Ovary (tissue), 9 donors: ENCODE results near the gene SBNO1. TPM values are rescaled to one million over a fixed set of nuclear protein-coding genes. Genes with fewer than 3 reads are reported as not detected.

Experiments used
- DNase-seq, 5 donors: peaks; one replicate each; pipeline ENCODE4 v3.0.0-alpha.2; 2019 to 2020
- H3K27ac ChIP-seq, 2 donors: fragments of 200-600 bp; one replicate each; pipeline versions ENCODE4 v1.5.1 to v1.8.0; 2019 to 2022
- H3K27me3 ChIP-seq: fragments of 200-600 bp; one replicate; pipeline ENCODE4 v1.8.0; 2022
- H3K36me3 ChIP-seq: fragments of 200-600 bp; sonication (generic); one replicate; pipeline ENCODE4 v1.5.1; 2019
- H3K4me1 ChIP-seq: one replicate; pipeline ENCODE4 v1.8.1; 2013; ENCODE audit warnings: mild to moderate bottlenecking, moderate library complexity; ENCODE audit not compliant: insufficient read depth
- H3K4me3 ChIP-seq: fragments of 200-600 bp; sonication (generic); one replicate; pipeline ENCODE4 v1.5.1; 2017
- H3K9me3 ChIP-seq, 2 donors: fragments of 200-600 bp in 1 of 2; sonication (generic) in 1 of 2; one replicate each; pipeline versions ENCODE4 v1.5.1 to v1.8.1; 2013 to 2019; ENCODE audit warnings: mild to moderate bottlenecking in 1 of 2, moderate library complexity in 1 of 2
- CTCF ChIP-seq, 3 donors: fragments of 450-650 bp in 2 of 3; fragments of 200-600 bp in 1 of 3; IDR thresholded peaks; one replicate each; pipeline versions ENCODE4 v1.5.1 to v1.8.0; 2016 to 2022; ENCODE audit warnings: antibody characterized with exemption in 3 of 3, mild to moderate bottlenecking in 1 of 3
- EP300 ChIP-seq: sonication (generic); formaldehyde crosslinking; IDR thresholded peaks from one replicate; pipeline ENCODE4 v1.6.1; 2017; ENCODE audit warnings: antibody characterized with exemption
- POLR2A ChIP-seq: fragments of 450-650 bp; IDR thresholded peaks from one replicate; pipeline ENCODE4 v1.6.1; 2017; ENCODE audit warnings: antibody characterized with exemption, mild to moderate bottlenecking, moderate library complexity
- WGBS, 3 donors: extraction: QIAGEN DNeasy Blood & Tissue Kit in 1 of 3; methylation state at CpG; one replicate each; pipeline versions ENCODE4 v1.1.5 to v1.1.7; 2013 to 2017; 5-methylcytosine and 5-hydroxymethylcytosine counted together
- intact Hi-C, 4 donors: fragments of 100-400 bp; cut with DNase I; formaldehyde crosslinking; loops; one replicate each; pipeline versions ENCODE4 v1.11.0 to v1.15.1; 2022 to 2023
- polyA plus RNA-seq, 2 donors: library from polyadenylated mRNA; stranded (reverse); fragments of 200-250 nt in 1 of 2; fragments of 350-450 nt in 1 of 2; fragmentation: Illumina TruSeq in 1 of 2; extraction: RNeasy Lipid Tissue Mini Kit (QIAGEN cat#74804) in 1 of 2; gene quantifications; one replicate each; pipeline ENCODE4 v1.2.3, GENCODE V29; 2013 to 2014
- small RNA-seq: library from RNA; depleted of rRNA; stranded (forward); fragments of <200 nt; gene quantifications from one replicate; pipeline ENCODE3, GENCODE V24; 2016
- total RNA-seq, 7 donors: library from RNA; depleted of rRNA in 2 of 7; stranded (reverse); fragments of >200 nt in 2 of 7; fragmentation: NEBNext Ultra II Directional in 3 of 7; extraction: Animal tissue kit (Norgen Biotek cat#: 25700) in 3 of 7; gene quantifications; one replicate each; pipeline versions ENCODE4 v1.1.0 to v1.2.4, GENCODE V29; 2016 to 2023
- donor health status: DM: no; HTN: no; CAD: no; lungs with moderate emphysema.
- donor health status: DM: no; HTN: no; CAD: no.
- donor health status: Bipolar disorder and iron deficiency.
- donor health status: DM: yes; HTN: yes; CAD: no.
- donor health status: DM: no; HTN: no; CAD: no.
- donor health status: DM: yes; HTN: yes; CAD: no.

Gene SBNO1
- total and polyA plus RNA-seq, 9 donors: 5.7 to 34.0 (median 26.9) TPM

- Histone ChIP-seq H3K4me1 (no peaks in the 10 kb centered on the region), H3K27ac (no peak overlapping the region), H3K27me3 (no peaks in the 10 kb centered on the region), H3K9me3 (no peaks in the 10 kb centered on the region), H3K4me3 (no peak overlapping the region), H3K36me3 (no peaks in the 10 kb centered on the region)
- no peak for DNase-seq
- intact Hi-C loops: loop anchor here in 1 of 4 donors (10.0 kb wide), 1 partner anchor 378 kb away; no protein-coding TSS in a partner anchor
- WGBS, 3 donors: 43 to 49% (median 43%) methylated on average over 11 of the region's 11 CpGs
- TF ChIP-seq POLR2A: no peak
- no peak for TF ChIP-seq EP300
- TF ChIP-seq CTCF (IDR thresholded peaks at IDR 0.05): no peak
These were observed 122.3 kb downstream of the SBNO1 start for GRCh38 chr12:123242116-123242904.

Small RNA genes lying within 50 kb of the gene (small RNA-seq; reads per million reads assigned to genes)
- gene RF00019: not detected
- gene RNA5SP375: not detected

Other genes starting within 250 kb of the SBNO1 start
- gene PITPNM2, start 213.8 kb downstream of the SBNO1 start, total RNA-seq: 10 to 100 TPM; 11.1 to 71.8 (median 38.2) TPM
- gene PITPNM2, start 213.8 kb downstream of the SBNO1 start, polyA plus RNA-seq: 10 to 100 TPM; 11.1 to 12.5 TPM
- gene MPHOSPH9, start 131.7 kb downstream of the SBNO1 start, total RNA-seq: 10 to 100 TPM; 14.2 to 28.4 (median 21.9) TPM
- gene MPHOSPH9, start 131.7 kb downstream of the SBNO1 start, polyA plus RNA-seq: 1 to 10 TPM; 4.2 to 8.7 TPM
- gene MTRFR, start 131.4 kb downstream of the SBNO1 start, total RNA-seq: 10 to 100 TPM; 13.4 to 21.2 (median 17.3) TPM
- 10 to 100 TPM; 17.5 to 20.0 TPM for gene MTRFR, start 131.4 kb downstream of the SBNO1 start, polyA plus RNA-seq
- 10 to 100 TPM; 34.5 to 93.1 (median 69.0) TPM for gene CDK2AP1, start 93.0 kb downstream of the SBNO1 start, total RNA-seq
- 100 to 1,000 TPM in 1 of 2 donors, 10 to 100 TPM in 1; 71.1 to 144 TPM for gene CDK2AP1, start 93.0 kb downstream of the SBNO1 start, polyA plus RNA-seq
- 10 to 100 TPM; 14.4 to 31.0 (median 22.6) TPM for gene KMT5A, start 19.3 kb upstream of the SBNO1 start, total RNA-seq
- 10 to 100 TPM; 21.6 to 47.9 TPM for gene KMT5A, start 19.3 kb upstream of the SBNO1 start, polyA plus RNA-seq
- 1 to 10 TPM; 4.6 to 6.3 (median 5.8) TPM for gene RILPL2, start 71.8 kb upstream of the SBNO1 start, total RNA-seq
- 1 to 10 TPM; 8.0 to 8.7 TPM for gene RILPL2, start 71.8 kb upstream of the SBNO1 start, polyA plus RNA-seq
- 10 to 100 TPM; 13.7 to 18.4 (median 15.8) TPM for gene SNRNP35, start 93.3 kb upstream of the SBNO1 start, total RNA-seq
- gene SNRNP35, start 93.3 kb upstream of the SBNO1 start, polyA plus RNA-seq: 10 to 100 TPM; 24.7 to 39.9 TPM
- 10 to 100 TPM in 6 of 7 donors, 1 to 10 TPM in 1; 9.8 to 25.1 (median 23.9) TPM for gene RILPL1, start 168.9 kb upstream of the SBNO1 start, total RNA-seq
- gene RILPL1, start 168.9 kb upstream of the SBNO1 start, polyA plus RNA-seq: 10 to 100 TPM; 11.1 to 13.8 TPM
- 100 to 1,000 TPM in 6 of 7 donors, 10 to 100 TPM in 1; 96.3 to 250 (median 182) TPM for gene TMED2, start 219.7 kb upstream of the SBNO1 start, total RNA-seq
- 100 to 1,000 TPM; 106 to 228 TPM for gene TMED2, start 219.7 kb upstream of the SBNO1 start, polyA plus RNA-seq
- 10 to 100 TPM; 12.0 to 26.6 (median 19.1) TPM for gene DDX55, start 237.3 kb upstream of the SBNO1 start, total RNA-seq
- gene DDX55, start 237.3 kb upstream of the SBNO1 start, polyA plus RNA-seq: 10 to 100 TPM; 16.2 to 18.3 TPM